ENCODE data around the gene GRPEL2.

The GRPEL2 gene, protein sequence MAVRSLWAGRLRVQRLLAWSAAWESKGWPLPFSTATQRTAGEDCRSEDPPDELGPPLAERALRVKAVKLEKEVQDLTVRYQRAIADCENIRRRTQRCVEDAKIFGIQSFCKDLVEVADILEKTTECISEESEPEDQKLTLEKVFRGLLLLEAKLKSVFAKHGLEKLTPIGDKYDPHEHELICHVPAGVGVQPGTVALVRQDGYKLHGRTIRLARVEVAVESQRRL

DNA sequence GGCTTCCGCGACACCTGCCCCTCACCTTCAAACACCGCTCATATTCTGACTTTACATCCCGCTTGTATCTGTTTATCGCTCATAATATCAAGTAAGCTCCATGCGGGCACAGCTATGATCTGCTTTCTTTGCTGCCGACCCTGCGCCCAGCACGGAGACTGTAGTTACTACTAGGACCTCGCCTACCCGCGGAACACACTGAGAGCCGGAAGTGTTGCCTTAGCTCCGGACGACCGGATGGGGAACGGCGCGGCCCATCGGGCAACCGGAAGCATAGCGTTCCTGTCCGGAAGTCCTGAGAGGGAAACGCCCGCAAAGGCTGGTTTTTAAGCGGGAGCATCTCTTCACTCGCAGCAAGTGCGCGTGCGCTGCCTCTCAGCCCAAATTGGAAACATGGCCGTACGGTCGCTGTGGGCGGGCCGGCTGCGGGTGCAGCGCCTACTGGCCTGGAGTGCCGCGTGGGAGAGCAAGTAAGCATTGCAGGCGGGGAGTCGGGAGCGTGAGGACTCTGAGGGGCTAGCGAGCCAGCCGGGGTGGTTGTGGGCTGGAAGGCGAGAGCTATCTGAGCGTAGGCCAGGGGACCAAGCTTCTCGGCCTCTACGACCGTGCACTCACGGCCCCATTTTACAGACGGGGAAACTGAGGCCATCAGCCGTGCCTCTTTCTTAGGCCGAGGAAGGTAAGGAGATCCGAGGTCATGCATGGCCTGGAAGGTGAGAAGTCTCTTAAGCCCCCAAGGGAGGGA, at the start of gene GRPEL2:
GRPEL2 (plus strand) TSS at position 353 of the 745 bp plus-strand sequence; CDS start at position 394, 41 bp downstream.
- peak; percentile 93 to 94 for DNase-seq (ENCODE audit: low read depth in 2 of 2)

- DNase-seq (ENCODE audit: low read depth in 2 of 2) = no peak
These were observed 47.8 kb upstream of the GRPEL2 start for GRCh38 chr5:149297340-149298025.

DNA sequence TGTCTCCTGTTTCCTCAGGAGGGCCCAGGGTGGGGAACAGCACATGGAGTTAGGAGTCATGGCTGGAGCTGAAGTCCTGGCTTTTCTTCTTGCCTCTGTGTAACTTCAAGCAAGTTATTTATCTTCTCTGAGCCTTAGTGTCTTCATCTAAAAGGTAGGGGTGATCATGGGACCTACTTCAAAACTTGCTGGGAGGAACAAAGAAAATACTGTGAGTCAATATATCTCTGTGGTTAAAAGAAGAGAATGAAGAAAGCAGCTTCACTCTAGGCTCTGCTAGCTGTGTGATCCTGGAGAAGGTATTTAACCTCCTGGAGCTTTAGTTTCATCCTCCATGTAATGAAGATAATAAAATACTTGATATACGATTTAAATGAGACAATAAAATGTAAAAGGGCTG, 47.1 kb upstream of the GRPEL2 start:
- no peak for DNase-seq (ENCODE audit: low read depth in 2 of 2)

DNA sequence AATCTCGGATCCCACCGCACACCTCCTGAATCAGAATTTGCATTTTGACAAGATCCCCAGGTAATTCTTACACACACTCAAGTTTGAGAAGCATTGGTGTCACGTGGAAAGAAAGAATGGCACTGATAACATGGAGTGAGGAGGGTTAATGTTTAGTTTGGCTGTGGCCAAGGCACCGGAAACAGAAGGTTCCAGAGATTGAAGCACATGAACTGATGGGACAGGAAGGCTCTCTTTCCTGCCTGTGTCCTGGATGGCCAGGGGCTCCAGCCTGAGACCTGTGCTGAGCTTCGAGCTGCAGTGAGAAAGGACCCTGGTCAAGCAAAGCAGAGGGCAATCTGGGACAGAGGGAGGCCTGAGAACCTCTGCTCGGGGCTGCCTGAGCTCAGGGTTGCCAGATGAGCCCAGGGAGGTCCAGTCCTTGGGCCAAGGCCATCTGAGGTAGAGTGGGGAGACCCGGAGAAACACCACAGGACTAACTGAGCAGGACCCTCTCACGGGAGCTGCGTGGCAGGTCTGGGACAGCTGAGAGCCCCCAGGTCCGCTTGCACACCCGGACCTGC, 46.4 kb upstream of the GRPEL2 start:
- no peak for DNase-seq (ENCODE audit: low read depth in 2 of 2)

GRCh38 chr5:149299451-149300054, 45.7 kb upstream of the GRPEL2 start:
- DNase-seq (ENCODE audit: low read depth in 2 of 2) = no peak

DNA sequence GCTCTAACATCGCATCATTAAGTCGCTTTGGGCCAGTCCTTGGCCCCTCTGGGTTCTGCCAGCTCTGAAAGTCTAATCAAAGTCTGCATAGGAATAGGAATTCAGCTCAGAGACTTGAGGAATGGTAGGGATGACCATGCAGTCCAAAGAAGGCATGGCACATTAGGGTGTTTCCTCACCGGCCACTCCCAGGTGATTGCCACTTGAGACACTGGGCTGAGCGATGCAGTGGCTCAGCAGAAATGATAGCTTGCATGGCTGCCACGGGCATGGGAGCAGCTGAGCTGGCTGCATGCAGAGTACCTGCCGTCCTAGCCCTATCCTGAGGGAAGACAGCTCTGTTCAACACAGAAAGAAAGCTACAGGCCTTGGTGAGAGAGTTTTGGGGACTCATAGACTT, 44.9 kb upstream of the GRPEL2 start:
- DNase-seq (ENCODE audit: low read depth in 2 of 2) = no peak

DNA sequence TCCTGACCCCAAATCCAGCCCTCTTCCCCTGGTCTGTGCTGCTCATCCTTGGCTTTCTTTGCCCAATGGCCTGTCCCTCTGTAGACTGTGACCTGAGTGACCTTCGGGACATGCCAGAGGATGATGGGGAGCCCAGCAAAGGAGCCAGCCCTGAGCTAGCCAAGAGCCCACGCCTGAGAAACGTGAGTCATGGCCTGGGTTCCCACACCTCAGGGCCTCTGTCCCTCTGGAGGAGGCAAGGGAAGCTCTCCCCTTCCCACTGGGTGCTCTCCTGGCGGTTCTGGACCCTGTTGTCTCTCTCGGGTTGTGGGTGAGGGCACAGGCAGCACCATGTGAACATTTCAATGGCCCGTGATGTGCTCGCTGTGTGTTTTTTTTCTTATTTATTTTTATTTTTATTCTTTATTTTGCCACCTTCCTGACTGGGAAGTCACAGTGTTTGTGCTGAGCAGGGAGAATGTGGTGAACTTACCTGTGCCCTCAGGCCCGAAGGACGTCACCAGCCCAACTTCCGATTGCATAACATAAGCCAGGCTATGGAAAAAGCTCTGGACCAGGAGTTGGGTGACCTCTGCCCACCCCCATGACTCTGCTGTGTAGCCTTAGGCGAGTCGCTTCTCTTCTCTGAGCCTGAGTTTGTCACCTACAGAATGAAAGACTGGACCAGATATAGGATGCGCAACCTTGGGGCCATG, 44.1 kb upstream of the GRPEL2 start:
- DNase-seq (ENCODE audit: low read depth in 2 of 2) = no peak

- no peak for DNase-seq (ENCODE audit: low read depth in 2 of 2)
These were observed 43.4 kb upstream of the GRPEL2 start for GRCh38 chr5:149301744-149302380.

DNA sequence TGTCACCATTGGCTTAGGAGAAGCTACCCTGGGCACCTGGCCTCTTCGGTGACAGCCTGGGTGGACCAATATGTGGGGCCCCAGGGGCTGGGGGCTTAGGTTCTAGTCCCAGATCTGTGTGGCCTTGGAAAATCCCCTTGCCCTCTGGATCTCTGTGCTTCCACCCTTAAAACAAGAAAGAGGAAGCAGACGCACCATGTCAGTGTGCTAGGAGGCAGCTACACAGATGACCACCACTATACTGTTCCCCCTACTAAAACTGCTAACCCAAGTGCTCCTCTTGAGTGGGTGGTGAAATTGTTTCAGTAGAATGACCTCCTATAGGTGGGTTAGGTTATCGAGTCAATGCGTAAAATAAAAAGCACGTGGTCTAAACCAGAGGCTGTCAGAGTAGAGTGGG, 42.7 kb upstream of the GRPEL2 start:
- no peak for DNase-seq (ENCODE audit: low read depth in 2 of 2)

DNA sequence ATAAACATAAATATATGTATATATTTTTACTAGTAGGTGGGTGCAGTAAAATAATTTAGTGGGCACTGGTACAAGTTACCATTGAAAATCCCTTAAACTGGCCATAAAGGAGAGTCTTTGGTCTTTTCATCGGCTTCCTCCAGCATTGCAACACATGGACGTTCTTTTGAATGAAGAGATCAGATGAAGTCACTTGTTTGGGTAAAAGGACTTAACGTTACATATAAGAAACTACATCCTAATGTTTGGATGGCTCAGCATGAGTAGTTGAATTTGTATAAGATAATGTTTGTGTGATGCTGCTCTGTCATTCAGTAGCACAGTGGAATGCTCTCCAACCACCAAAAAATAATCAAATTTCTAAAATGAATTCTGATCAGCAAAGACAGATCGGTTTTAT, 42.1 kb upstream of the GRPEL2 start:
- DNase-seq (ENCODE audit: low read depth in 2 of 2) = no peak

DNA sequence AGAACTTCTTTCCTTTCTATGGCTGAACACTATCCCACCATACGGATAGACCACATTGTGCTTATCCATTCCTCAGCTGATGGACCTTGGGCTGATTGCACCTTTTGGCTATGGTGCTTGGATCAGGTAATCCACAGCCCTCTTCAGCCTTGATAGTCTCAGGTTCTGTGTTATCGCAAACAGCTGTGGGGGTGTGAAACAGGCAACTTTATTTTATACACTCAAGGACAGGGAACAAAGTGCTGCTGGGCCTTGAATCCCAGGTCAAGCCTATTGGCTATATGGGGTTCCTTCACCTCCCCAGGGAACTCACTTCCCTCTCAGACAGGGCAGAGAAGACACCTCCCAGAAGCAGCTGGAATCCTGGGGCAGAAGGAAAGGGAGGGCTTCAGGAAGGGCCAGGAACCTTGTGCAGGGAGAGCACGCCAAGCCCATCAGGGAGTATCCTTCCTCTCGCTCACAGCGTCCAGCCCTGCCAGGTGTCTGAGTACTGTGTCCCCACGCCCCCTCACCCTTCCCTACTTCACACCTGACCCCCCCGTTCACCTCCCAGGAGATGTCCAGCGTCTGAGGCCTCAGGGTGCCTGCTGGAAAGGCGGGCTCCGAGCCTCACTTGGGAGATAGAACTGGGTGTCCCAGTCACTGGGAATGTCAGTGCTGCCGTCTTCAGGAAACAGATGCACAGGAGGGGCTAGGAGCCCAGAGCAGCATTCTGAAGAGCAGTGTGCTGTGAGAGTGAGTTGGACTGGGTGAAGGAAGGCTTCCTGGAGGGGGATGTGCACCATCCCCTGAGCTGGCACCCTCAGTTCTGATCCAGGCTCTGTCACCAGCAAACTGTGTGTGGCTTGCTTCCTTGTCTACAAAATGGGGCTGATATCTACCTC, 40.9 kb upstream of the GRPEL2 start:
- no peak for DNase-seq (ENCODE audit: low read depth in 2 of 2)

DNA sequence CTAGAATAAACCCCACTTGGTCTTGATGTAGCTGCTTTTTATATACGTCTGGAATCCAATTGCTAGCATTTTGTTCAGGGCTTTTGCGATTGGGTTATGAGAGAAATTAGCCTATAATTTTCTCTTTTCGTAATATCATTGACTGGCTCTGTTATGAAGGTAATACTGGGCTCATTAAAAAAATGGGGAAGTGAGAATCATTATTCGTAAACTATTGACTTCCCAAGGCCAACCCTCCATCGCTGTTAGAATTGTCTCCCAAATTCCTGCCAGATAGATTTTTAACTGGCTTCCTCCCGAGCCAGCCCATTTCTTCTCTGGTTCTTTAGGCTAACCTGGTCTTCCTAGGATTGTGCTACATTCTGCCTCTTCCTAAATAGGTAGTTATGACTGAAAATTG, 35.9 kb upstream of the GRPEL2 start:
- DNase-seq (ENCODE audit: low read depth in 2 of 2) = no peak

- no peak for DNase-seq (ENCODE audit: low read depth in 2 of 2)
These were observed 34.8 kb upstream of the GRPEL2 start for GRCh38 chr5:149310488-149310887.

- no peak for DNase-seq (ENCODE audit: low read depth in 2 of 2)
These were observed 34.2 kb upstream of the GRPEL2 start for GRCh38 chr5:149310947-149311658.

GRCh38 chr5:149313151-149313841, 32.0 kb upstream of the GRPEL2 start:
- DNase-seq (ENCODE audit: low read depth in 2 of 2) = no peak

DNA sequence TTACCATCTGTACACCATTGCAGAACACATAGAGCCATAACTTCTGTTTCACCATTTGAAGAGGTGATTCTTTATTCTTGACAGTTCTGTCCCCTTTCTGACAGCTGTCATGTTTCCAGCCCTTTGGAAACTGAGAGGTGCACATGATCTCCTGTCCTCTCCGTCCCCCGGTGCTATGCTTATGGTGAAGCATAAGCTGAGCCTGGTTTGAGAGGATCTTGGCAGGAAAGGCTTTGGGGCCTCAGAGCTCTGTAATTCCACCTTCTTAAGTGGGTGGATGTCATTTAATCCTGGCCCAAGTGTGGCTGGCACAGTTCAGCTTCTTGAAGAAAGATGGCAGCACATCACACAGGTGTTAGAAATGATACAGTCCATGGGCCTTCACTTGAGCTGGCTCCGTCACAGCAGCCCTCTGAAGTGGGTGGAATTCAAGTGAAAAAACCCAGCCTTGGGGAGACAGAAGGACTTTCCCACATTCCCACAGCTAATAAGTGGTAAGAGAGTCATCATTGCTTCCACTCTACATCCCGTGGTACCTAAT, 30.7 kb upstream of the GRPEL2 start:
- DNase-seq (ENCODE audit: low read depth in 2 of 2) = no peak

DNA sequence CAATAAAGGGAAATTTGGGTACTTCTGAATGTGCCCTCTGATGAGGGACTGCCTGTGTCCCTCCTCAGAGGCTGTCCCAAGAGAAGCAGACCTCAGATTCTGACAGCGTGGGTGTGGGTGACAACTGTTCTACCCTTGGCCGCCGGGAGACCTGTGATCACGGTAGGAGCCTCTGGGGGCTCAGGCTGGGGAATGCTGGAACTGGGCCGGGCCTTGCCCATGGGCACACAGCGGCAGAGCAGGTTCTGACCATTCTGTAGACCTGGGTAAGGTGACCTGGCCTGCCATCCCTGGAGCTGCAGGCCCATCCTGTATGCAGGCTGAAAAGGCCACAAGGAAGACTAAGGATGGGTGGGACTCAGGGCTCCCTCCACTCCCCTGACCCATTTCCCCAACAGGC, 29.5 kb upstream of the GRPEL2 start:
- DNase-seq (ENCODE audit: low read depth in 2 of 2) = no peak

DNA sequence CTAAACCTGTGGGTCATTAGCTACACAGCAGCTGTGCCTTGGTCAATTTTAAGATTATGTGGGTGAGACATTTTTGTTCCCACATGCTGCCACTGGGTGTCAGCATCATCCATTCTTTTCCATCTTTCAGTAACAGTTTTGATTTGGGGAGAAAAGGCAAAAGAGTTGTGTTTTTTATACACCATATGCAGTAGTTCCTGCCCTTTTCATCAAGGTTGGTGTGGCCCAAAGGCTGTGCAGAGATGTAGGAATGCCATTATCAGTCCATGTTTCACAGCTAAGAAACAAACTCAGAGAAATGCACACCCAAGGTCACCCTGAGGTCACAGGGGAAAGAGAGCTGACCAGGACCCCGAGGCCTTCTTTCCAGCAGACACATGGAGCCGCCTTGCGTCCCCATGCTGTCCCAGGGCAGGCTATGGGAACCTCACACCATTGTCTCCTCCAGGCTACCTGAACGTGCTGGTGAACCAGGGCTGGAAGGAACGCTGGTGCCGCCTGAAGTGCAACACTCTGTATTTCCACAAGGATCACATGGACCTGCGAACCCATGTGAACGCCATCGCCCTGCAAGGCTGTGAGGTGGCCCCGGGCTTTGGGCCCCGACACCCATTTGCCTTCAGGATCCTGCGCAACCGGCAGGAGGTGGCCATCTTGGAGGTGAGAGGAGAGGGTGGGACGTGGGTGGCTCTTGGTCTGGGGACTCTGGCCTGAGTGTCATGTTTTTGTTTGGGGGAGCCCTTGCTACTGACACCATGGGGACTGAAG, 27.8 kb upstream of the GRPEL2 start:
- peak in 1 of 2 donors; percentile 12 for DNase-seq (ENCODE audit: low read depth in 2 of 2)

All from stimulated activated CD4-positive, alpha-beta T cell treated with anti-CD3 and anti-CD28 coated beads, Interleukin-15, amount 100 ng/mL, for 48 hours (primary cell).